Suprapubic skin (tissue), 4 donors: ENCODE measurements around the gene RPIA. TPM values are rescaled to one million over a fixed set of nuclear protein-coding genes. Genes with fewer than 3 reads are reported as not detected.

Experiments
- DNase-seq, 2 donors: peaks; one replicate each; pipeline ENCODE4 v3.0.0-alpha.2; 2019; ENCODE audit warnings: low spot score in 2 of 2
- H3K27ac ChIP-seq: fragments of 200-600 bp; sonication (generic); one replicate; pipeline ENCODE4 v1.5.1; 2019
- H3K27me3 ChIP-seq: fragments of 200-600 bp; sonication (generic); one replicate; pipeline ENCODE4 v1.5.1; 2019
- H3K36me3 ChIP-seq: fragments of 200-600 bp; sonication (generic); one replicate; pipeline ENCODE4 v1.5.1; 2019
- H3K4me1 ChIP-seq: fragments of 200-600 bp; sonication (generic); one replicate; pipeline ENCODE4 v1.5.1; 2019
- H3K4me3 ChIP-seq: fragments of 200-600 bp; sonication (generic); one replicate; pipeline ENCODE4 v1.5.1; 2019; ENCODE audit warnings: mild to moderate bottlenecking
- H3K9me3 ChIP-seq: fragments of 200-600 bp; sonication (generic); one replicate; pipeline ENCODE4 v1.5.1; 2019
- CTCF ChIP-seq, 2 donors: fragments of 200-600 bp in 1 of 2; fragments of 450-650 bp in 1 of 2; sonication (generic) in 1 of 2; IDR thresholded peaks; one replicate each; pipeline ENCODE4 v1.5.1; 2016 to 2019; ENCODE audit warnings: antibody characterized with exemption in 2 of 2, mild to moderate bottlenecking in 1 of 2, moderate library complexity in 1 of 2
- EP300 ChIP-seq: sonication (generic); formaldehyde crosslinking; IDR thresholded peaks from one replicate; pipeline ENCODE4 v1.6.1; 2017; ENCODE audit warnings: antibody characterized with exemption
- POLR2A ChIP-seq, 2 donors: fragments of 450-650 bp; IDR thresholded peaks; one replicate each; pipeline ENCODE4 v1.6.1; 2017; ENCODE audit warnings: antibody characterized with exemption in 2 of 2, mild to moderate bottlenecking in 2 of 2, moderate library complexity in 2 of 2
- POLR2AphosphoS5 ChIP-seq, 3 donors: sonication (generic); formaldehyde crosslinking; IDR thresholded peaks; one replicate each; pipeline ENCODE4 v1.6.1; 2017; ENCODE audit warnings: antibody characterized with exemption in 3 of 3
- WGBS: methylation state at CpG from one replicate; pipeline ENCODE4 v1.1.5; 2018; 5-methylcytosine and 5-hydroxymethylcytosine counted together
- total RNA-seq, 4 donors: library from RNA; depleted of rRNA; stranded (reverse); fragments of >200 nt; gene quantifications; one replicate each; pipeline ENCODE4 v1.1.0, GENCODE V29; 2016

The RPIA gene
- total RNA-seq, 4 donors from 2014 or later, result 7.9 to 9.8 (median 9.6) TPM

- H3K36me3 ChIP-seq, result peaks cover 25% of the 10 kb centered on the region
- no peaks in the 10 kb centered on the region for H3K9me3 ChIP-seq
- H3K27me3 ChIP-seq, result no peaks in the 10 kb centered on the region
- no peak overlapping the region for H3K27ac ChIP-seq
- TF ChIP-seq POLR2AphosphoS5 (IDR thresholded peaks at IDR 0.05) (no peak), POLR2A (IDR thresholded peaks at IDR 0.05) (no peak), CTCF (IDR thresholded peaks at IDR 0.05) (no peak), EP300 (no peak)
- WGBS, result 37% methylated on average over 4 of the region's 4 CpGs
- peaks cover 11% of the 10 kb centered on the region for H3K4me1 ChIP-seq
- no peak overlapping the region for H3K4me3 ChIP-seq
- DNase-seq, result no peak
Observed at GRCh38 chr2:88735133-88735532, 43.7 kb downstream of the RPIA start.

GRCh38 chr2:88735853-88736252, 44.4 kb downstream of the RPIA start:
- Histone ChIP-seq H3K9me3 (no peaks in the 10 kb centered on the region), H3K27ac (no peak overlapping the region), H3K4me3 (no peak overlapping the region), H3K27me3 (no peaks in the 10 kb centered on the region), H3K4me1 (peaks cover 11% of the 10 kb centered on the region), H3K36me3 (peaks cover 28% of the 10 kb centered on the region)
- 75% methylated on average over 6 of the region's 6 CpGs for WGBS
- no peak for DNase-seq
- no peak for TF ChIP-seq POLR2A (IDR thresholded peaks at IDR 0.05)
- no peak for TF ChIP-seq POLR2AphosphoS5 (IDR thresholded peaks at IDR 0.05)
- TF ChIP-seq EP300, result no peak
- TF ChIP-seq CTCF (IDR thresholded peaks at IDR 0.05), result no peak

GRCh38 chr2:88736437-88736836, 45.0 kb downstream of the RPIA start:
- H3K4me1 ChIP-seq, result peaks cover 11% of the 10 kb centered on the region
- H3K36me3 ChIP-seq, result peaks cover 34% of the 10 kb centered on the region
- no peaks in the 10 kb centered on the region for H3K27me3 ChIP-seq
- no peak overlapping the region for H3K4me3 ChIP-seq
- TF ChIP-seq POLR2A (IDR thresholded peaks at IDR 0.05), result no peak
- TF ChIP-seq POLR2AphosphoS5 (IDR thresholded peaks at IDR 0.05), result no peak
- TF ChIP-seq CTCF (IDR thresholded peaks at IDR 0.05), result no peak
- TF ChIP-seq EP300, result no peak
- no peak for DNase-seq
- H3K9me3 ChIP-seq, result no peaks in the 10 kb centered on the region
- H3K27ac ChIP-seq, result no peak overlapping the region
- 70% methylated on average over 8 of the region's 8 CpGs for WGBS

- H3K4me1 ChIP-seq, result peaks cover 11% of the 10 kb centered on the region
- TF ChIP-seq EP300 (no peak), POLR2A (IDR thresholded peaks at IDR 0.05) (no peak), POLR2AphosphoS5 (IDR thresholded peaks at IDR 0.05) (no peak), CTCF (IDR thresholded peaks at IDR 0.05) (no peak)
- H3K9me3 ChIP-seq, result no peaks in the 10 kb centered on the region
- no peak overlapping the region for H3K27ac ChIP-seq
- no peaks in the 10 kb centered on the region for H3K27me3 ChIP-seq
- 81% methylated on average over 4 of the region's 4 CpGs for WGBS
- DNase-seq, result no peak
- H3K36me3 ChIP-seq, result peaks cover 41% of the 10 kb centered on the region
- no peak overlapping the region for H3K4me3 ChIP-seq
Observed at GRCh38 chr2:88737385-88737784, 45.9 kb downstream of the RPIA start.

- Histone ChIP-seq H3K27me3 (no peaks in the 10 kb centered on the region), H3K27ac (no peak overlapping the region), H3K4me1 (peaks cover 11% of the 10 kb centered on the region), H3K9me3 (no peaks in the 10 kb centered on the region), H3K4me3 (no peak overlapping the region), H3K36me3 (peaks cover 49% of the 10 kb centered on the region)
- no peak for DNase-seq
- no peak for TF ChIP-seq EP300
- 61% methylated on average over 3 of the region's 3 CpGs for WGBS
Observed at GRCh38 chr2:88738271-88738670, 46.8 kb downstream of the RPIA start.

- WGBS, result 52% methylated on average over 7 of the region's 7 CpGs
- TF ChIP-seq EP300, result no peak
- TF ChIP-seq POLR2A (IDR thresholded peaks at IDR 0.05), result no peak
- TF ChIP-seq POLR2AphosphoS5 (IDR thresholded peaks at IDR 0.05), result no peak
- TF ChIP-seq CTCF (IDR thresholded peaks at IDR 0.05), result peak; percentile 63 to 89
Observed at GRCh38 chr2:88739985-88740600, 48.6 kb downstream of the RPIA start.

More at GRCh38 chr2:88739985-88740600, 48.6 kb downstream of the RPIA start:
- Histone ChIP-seq H3K27ac (no peak overlapping the region), H3K36me3 (peaks cover 65% of the 10 kb centered on the region), H3K4me1 (peaks cover 1% of the 10 kb centered on the region), H3K9me3 (peaks cover 5% of the 10 kb centered on the region), H3K4me3 (no peak overlapping the region), H3K27me3 (no peaks in the 10 kb centered on the region)
- no peak for DNase-seq
